Measurements from ENCODE around the gene PDGFRB.

GRCh38 chr5:150175076-150175475, 19.4 kb upstream of the PDGFRB start:
- TF ChIP-seq POLR2AphosphoS5 (IDR thresholded peaks at IDR 0.05; ENCODE audit: low read depth, low read length) = no peak
- no peak for TF ChIP-seq CTCF (IDR thresholded peaks at IDR 0.05; ENCODE audit: control extremely low read depth in 1 of 3, insufficient read depth in 1 of 3, low read depth in 1 of 3, low read length in 3 of 3)
- TF ChIP-seq CBX8 (IDR thresholded peaks at IDR 0.05; ENCODE audit: borderline replicate concordance, low read depth, low read length) = no peak
- no peak for TF ChIP-seq TBP (IDR thresholded peaks at IDR 0.05; ENCODE audit: low read depth, low read length)

Data from H1 (cell line).